Sigmoid colon (tissue), 7 donors: Measurements from ENCODE around the gene EDEM3. TPM values are rescaled to one million over a fixed set of nuclear protein-coding genes. Genes with fewer than 3 reads are reported as not detected.

ENCODE experiments used
- DNase-seq: peaks from one replicate; pipeline ENCODE4 v3.0.0-alpha.2; 2019
- H3K27ac ChIP-seq, 4 donors: fragments of 200-600 bp; sonication (generic); one replicate each; pipeline ENCODE4 v1.5.1; 2016 to 2019; ENCODE audit warnings: mild to moderate bottlenecking in 1 of 4
- H3K27me3 ChIP-seq, 3 donors: fragments of 200-600 bp; sonication (generic); one replicate each; pipeline ENCODE4 v1.5.1; 2019; ENCODE audit warnings: mild to moderate bottlenecking in 1 of 3
- H3K36me3 ChIP-seq, 4 donors: fragments of 200-600 bp; sonication (generic); one replicate each; pipeline ENCODE4 v1.5.1; 2016 to 2019
- H3K4me1 ChIP-seq, 4 donors: fragments of 200-600 bp; sonication (generic); one replicate each; pipeline ENCODE4 v1.5.1; 2017 to 2019
- H3K4me3 ChIP-seq, 4 donors: fragments of 200-600 bp; sonication (generic); one replicate each; pipeline ENCODE4 v1.5.1; 2017 to 2019; ENCODE audit warnings: mild to moderate bottlenecking in 2 of 4, moderate library complexity in 1 of 4
- H3K9me3 ChIP-seq, 4 donors: fragments of 200-600 bp in 3 of 4; sonication (generic) in 3 of 4; one replicate each; pipeline versions ENCODE4 v1.5.1 to v1.6.1; 2013 to 2019
- CTCF ChIP-seq, 4 experiments: fragments of 450-650 bp in 3 of 4; fragments of 200-600 bp in 1 of 4; IDR thresholded peaks; one replicate each; pipeline ENCODE4 v1.5.1; 2016 to 2019; ENCODE audit warnings: antibody characterized with exemption in 4 of 4, mild to moderate bottlenecking in 3 of 4, moderate library complexity in 2 of 4
- EP300 ChIP-seq, 4 donors: sonication (generic); formaldehyde crosslinking; IDR thresholded peaks; one replicate each; pipeline ENCODE4 v1.6.1; 2017; ENCODE audit warnings: antibody characterized with exemption in 4 of 4
- POLR2A ChIP-seq, 2 donors: fragments of 450-650 bp; IDR thresholded peaks; one replicate each; pipeline ENCODE4 v1.6.1; 2016; ENCODE audit warnings: antibody characterized with exemption in 2 of 2, mild to moderate bottlenecking in 2 of 2, moderate library complexity in 2 of 2
- POLR2AphosphoS5 ChIP-seq, 4 donors: sonication (generic); formaldehyde crosslinking; IDR thresholded peaks; one replicate each; pipeline ENCODE4 v1.6.1; 2017; ENCODE audit warnings: antibody characterized with exemption in 4 of 4
- WGBS, 2 donors: extraction: QIAGEN DNeasy Blood & Tissue Kit; methylation state at CpG; one replicate each; pipeline ENCODE4 v1.1.7; 2013; 5-methylcytosine and 5-hydroxymethylcytosine counted together
- intact Hi-C: fragments of 100-400 bp; cut with DNase I; formaldehyde crosslinking; loops from one replicate; pipeline ENCODE4 v1.15.1; 2023
- polyA plus RNA-seq, 3 donors: library from polyadenylated mRNA; stranded (reverse); fragments of 200-250 nt; gene quantifications; one replicate each; pipeline ENCODE4 v1.2.3, GENCODE V29; 2013
- total RNA-seq, 4 donors: library from RNA; depleted of rRNA; stranded (reverse); fragments of >200 nt; gene quantifications; one replicate each; pipeline ENCODE4 v1.1.0, GENCODE V29; 2016
- donor health status: healthy with polysubstance abuse.
- donor health status: Bipolar disorder and iron deficiency.
- donor health status: healthy.

Gene EDEM3
- total and polyA plus RNA-seq, 7 donors, result 8.4 to 29.3 (median 21.4) TPM

GRCh38 chr1:184791550-184791900 lies 36.9 kb upstream of the EDEM3 start:
- TF ChIP-seq CTCF (IDR thresholded peaks at IDR 0.05) (no peak), POLR2AphosphoS5 (IDR thresholded peaks at IDR 0.05) (no peak), POLR2A (IDR thresholded peaks at IDR 0.05) (no peak), EP300 (IDR thresholded peaks at IDR 0.05) (no peak)
- Histone ChIP-seq H3K4me3 (no peak overlapping the region), H3K36me3 (peaks cover 13 to 39% (median 19%) of the 10 kb centered on the region in 4 donors)

GRCh38 chr1:184790642-184791549 lies 36.2 kb upstream of the EDEM3 start:
- Histone ChIP-seq H3K27ac (peak overlapping the region in 2 of 4 donors; percentile 67 to 79), H3K4me3 (no peak overlapping the region), H3K4me1 (peaks cover 0 to 29% (median 23%) of the 10 kb centered on the region in 4 donors), H3K27me3 (no peaks in the 10 kb centered on the region), H3K9me3 (no peaks in the 10 kb centered on the region), H3K36me3 (peaks cover 7 to 32% (median 12%) of the 10 kb centered on the region in 4 donors)
- WGBS, 2 donors, result 60 to 81% methylated on average over 9 of the region's 9 CpGs
- no peak for TF ChIP-seq CTCF (IDR thresholded peaks at IDR 0.05)
- no peak for DNase-seq
- intact Hi-C loops, result no loop called here

More at GRCh38 chr1:184791550-184791900, 36.9 kb upstream of the EDEM3 start:
- WGBS, 2 donors, result 36 to 70% methylated on average over 2 of the region's 2 CpGs
- H3K9me3 ChIP-seq, result no peaks in the 10 kb centered on the region
- no peak for DNase-seq
- H3K27ac ChIP-seq, result peak overlapping the region; percentile 66 to 79 (median 69)
- no peaks in the 10 kb centered on the region for H3K27me3 ChIP-seq
- H3K4me1 ChIP-seq, result peaks cover 0 to 29% (median 23%) of the 10 kb centered on the region in 4 donors
- intact Hi-C loops, result no loop called here

- 15 to 50% methylated on average over 2 of the region's 2 CpGs for WGBS, 2 donors
- no peaks in the 10 kb centered on the region for H3K27me3 ChIP-seq
- no peaks in the 10 kb centered on the region for H3K9me3 ChIP-seq
- intact Hi-C loops, result no loop called here
- no peak overlapping the region for H3K27ac ChIP-seq
- TF ChIP-seq POLR2A (IDR thresholded peaks at IDR 0.05), result no peak
- TF ChIP-seq EP300 (IDR thresholded peaks at IDR 0.05), result no peak
- TF ChIP-seq CTCF (IDR thresholded peaks at IDR 0.05), result no peak
- no peak for TF ChIP-seq POLR2AphosphoS5 (IDR thresholded peaks at IDR 0.05)
- DNase-seq, result no peak
- peaks cover 0 to 22% (median 3%) of the 10 kb centered on the region in 4 donors for H3K36me3 ChIP-seq
- H3K4me3 ChIP-seq, result no peak overlapping the region
- H3K4me1 ChIP-seq, result peaks cover 0 to 29% (median 23%) of the 10 kb centered on the region in 4 donors
Observed at GRCh38 chr1:184789884-184790283, 35.2 kb upstream of the EDEM3 start.

- peaks cover 0 to 25% (median 22%) of the 10 kb centered on the region in 4 donors for H3K4me1 ChIP-seq
Observed at GRCh38 chr1:184788970-184789369, 34.3 kb upstream of the EDEM3 start.

More at GRCh38 chr1:184788970-184789369, 34.3 kb upstream of the EDEM3 start:
- Histone ChIP-seq H3K27me3 (no peaks in the 10 kb centered on the region), H3K27ac (no peak overlapping the region), H3K36me3 (peaks cover 0 to 13% (median 2%) of the 10 kb centered on the region in 4 donors), H3K9me3 (no peaks in the 10 kb centered on the region), H3K4me3 (no peak overlapping the region)
- intact Hi-C loops, result no loop called here
- 91 to 95% methylated on average over 2 of the region's 2 CpGs for WGBS, 2 donors
- TF ChIP-seq POLR2A (IDR thresholded peaks at IDR 0.05) (no peak), POLR2AphosphoS5 (IDR thresholded peaks at IDR 0.05) (no peak), CTCF (IDR thresholded peaks at IDR 0.05) (no peak), EP300 (IDR thresholded peaks at IDR 0.05) (no peak)
- DNase-seq, result no peak
